DMS153 treated with DMSO at 0.1 percent for 48 hours (cell line): ENCODE results near the gene RPTN.
"Not testable (repeated sequence)": the region's sequence is repeated elsewhere in the genome, so short reads cannot be mapped to it uniquely, and the experiment has no call there.

Experiments
- DNase-seq: peaks from one replicate; lab custom pipeline; 2025; ENCODE audit not compliant: unreplicated experiment; lab: John Stamatoyannopoulos, UW

The RPTN gene

DNA sequence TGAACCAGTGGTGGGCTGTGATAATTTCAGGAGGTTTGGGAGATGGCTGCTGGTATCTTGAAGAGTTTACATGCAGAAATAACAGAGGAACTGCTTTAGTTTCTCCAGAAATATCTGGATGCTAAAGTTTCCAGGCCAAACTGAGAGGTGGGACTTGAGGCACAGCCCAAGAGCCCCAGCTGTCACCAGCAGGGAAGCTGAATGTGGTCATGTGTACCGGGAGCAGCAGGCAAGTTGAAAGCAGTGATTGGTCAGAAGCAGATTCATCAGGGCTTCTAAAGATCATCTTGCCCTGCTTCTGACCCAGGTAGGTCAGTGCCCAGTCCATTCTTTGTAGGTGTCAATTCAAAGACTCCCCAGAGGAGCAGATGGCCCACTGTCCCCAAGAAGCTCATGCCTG lies 7.9 kb upstream of the RPTN start:
- no peak for DNase-seq

- no peak for DNase-seq
These were observed 6.5 kb upstream of the RPTN start for GRCh38 chr1:152165286-152166077.

- no peak for DNase-seq
These were observed 5.6 kb upstream of the RPTN start for GRCh38 chr1:152164517-152165136.

- no peak for DNase-seq
These were observed 3.9 kb upstream of the RPTN start for GRCh38 chr1:152162792-152163463.

GRCh38 chr1:152160576-152160975 lies 1.5 kb upstream of the RPTN start:
- DNase-seq: no peak

- no peak for DNase-seq
These were observed 5.0 kb downstream of the RPTN start for GRCh38 chr1:152153996-152154395.

- no peak for DNase-seq
These were observed 7.4 kb downstream of the RPTN start for GRCh38 chr1:152151646-152152045.

- no peak for DNase-seq
These were observed 10.0 kb downstream of the RPTN start for GRCh38 chr1:152148981-152149380.

DNA sequence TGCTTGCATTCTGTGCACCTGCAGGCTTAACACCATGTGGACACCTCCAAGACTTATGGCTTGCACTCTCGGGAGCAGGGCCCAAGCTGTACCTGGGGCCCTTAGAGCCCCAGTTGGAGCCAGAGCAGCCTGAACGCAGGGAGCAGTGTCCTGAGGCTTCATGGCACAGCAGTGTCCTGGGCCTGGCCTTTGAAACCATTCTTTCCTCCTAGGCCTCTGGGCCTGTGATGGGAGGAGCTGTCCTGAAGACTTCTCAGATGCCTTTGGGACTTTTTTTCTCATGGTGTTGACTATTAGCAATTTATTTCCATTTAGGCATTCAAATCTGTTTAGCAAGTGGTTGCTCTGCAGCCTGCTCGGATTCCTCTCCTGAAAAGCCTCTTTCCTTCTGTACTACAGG lies 11.0 kb downstream of the RPTN start:
- no peak for DNase-seq

DNA sequence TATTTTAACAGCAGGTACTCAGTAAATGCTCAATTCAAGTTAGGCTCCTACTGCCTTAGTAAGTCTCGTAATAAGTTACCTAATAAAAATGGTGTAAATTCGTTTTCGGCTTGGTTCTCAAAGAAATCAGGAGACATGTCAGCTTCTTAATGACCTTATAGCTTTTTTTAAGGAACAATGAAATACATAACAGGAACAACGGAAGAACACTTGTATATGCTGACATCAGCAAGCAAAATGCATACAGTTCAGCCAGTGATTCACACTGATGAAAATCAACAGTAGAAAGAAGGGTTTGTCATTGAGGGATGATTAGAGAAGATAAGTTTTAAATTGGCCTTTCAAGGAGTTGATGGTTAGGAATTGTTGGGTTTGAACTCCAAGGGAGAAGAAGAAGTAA lies 13.3 kb downstream of the RPTN start:
- no peak for DNase-seq

- not testable (repeated sequence) for DNase-seq
These were observed 14.3 kb downstream of the RPTN start for GRCh38 chr1:152144674-152145183.

DNA sequence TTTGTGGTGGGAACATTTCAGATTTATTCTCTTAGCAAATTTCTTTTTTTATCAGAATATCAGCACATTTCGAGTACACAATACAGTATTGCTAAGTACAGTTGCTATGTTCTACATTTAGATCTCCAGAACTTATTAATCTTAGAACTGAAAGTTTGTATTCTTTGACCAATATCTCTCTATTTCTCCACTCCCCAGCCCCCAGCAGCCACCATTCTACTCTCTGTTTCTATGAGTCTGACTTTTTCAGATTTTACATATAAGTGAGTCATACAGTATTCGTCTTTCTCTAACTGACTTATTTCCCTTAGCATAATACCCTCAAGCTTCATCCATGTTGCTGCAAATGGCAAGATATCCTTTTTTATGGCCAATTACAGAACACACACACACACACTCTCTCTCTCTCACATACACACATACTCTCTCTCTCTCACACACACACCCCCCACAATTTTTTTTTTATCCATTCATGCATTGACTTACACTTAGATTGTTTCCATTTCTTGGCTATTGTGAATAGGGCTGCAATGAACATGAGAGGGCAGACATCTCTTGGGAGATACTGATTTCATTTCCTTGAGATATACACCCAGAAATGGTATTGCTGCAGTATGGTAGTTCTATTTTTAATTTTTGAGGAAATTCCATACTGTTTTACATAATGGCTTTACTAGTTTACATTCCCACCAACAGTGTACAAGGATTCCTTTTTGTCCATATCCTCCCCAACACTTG lies 15.7 kb downstream of the RPTN start:
- no peak for DNase-seq

- DNase-seq: peak; percentile 4
These were observed 16.9 kb downstream of the RPTN start for GRCh38 chr1:152141971-152142584.

DNA sequence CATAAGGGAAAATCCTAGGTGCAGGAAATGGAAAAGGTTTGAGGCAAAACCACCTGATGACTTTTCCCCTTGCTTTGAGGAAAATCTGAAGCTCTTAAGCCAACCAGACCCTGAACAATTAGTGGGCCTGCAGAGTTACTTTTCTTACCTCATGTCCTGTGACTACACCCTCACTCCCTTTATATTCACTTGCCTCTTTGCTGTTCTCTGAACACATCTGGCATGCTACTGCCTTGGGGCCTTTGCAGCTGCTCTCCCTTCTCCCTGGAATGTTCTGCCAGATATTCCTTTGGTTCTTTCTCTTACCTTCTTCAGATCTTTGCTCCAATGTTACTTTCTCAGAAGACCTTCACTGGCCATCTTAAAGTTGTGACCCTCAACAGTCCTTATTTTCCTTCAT lies 21.8 kb downstream of the RPTN start:
- no peak for DNase-seq

DNA sequence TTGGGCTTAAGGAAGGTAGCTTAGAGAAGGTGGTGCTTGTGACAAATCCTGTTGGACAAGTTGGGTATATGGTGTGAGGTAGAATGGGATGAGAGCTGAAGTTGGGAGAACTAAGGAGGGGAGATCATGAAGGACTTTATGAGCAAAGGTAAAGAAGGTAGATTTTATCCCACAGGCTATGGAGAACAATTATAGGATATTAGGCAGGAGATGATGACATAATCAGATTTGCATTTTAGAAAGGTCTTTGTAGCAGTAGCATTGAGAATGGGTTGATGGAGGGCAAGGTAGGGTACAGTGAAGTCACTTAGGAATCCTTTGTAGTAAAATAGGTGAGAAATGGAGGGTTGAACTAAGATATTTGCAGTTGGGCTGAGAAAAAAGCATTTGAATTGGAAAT lies 28.8 kb downstream of the RPTN start:
- no peak for DNase-seq

GRCh38 chr1:152127673-152128072 lies 31.4 kb downstream of the RPTN start:
- DNase-seq: no peak

GRCh38 chr1:152125834-152126443 lies 33.1 kb downstream of the RPTN start:
- DNase-seq: no peak

DNA sequence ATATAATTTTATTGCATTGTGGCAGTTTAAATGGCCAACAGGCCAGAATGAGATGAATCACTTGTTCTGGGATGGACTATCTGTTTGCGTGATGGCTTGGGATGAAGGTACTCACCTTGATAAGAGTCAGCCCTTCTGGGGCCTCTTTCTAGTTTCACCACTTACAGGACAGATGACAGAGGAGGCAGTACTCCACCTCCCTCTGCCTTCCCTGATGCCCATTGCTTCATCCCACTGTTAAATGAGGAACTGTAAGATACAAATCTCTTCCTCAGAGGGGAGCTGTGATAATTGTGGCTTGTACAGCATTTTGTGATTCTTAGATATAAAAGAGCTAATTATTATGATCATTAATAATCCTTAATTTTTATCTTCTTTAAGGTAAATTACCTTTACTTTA lies 40.1 kb downstream of the RPTN start:
- DNase-seq: no peak

GRCh38 chr1:152115344-152115743 lies 43.7 kb downstream of the RPTN start, which contains the start of gene TCHH:
TCHH (minus strand) TSS chr1:152115444; CDS start chr1:152114080, 1,364 bp downstream.
- DNase-seq: no peak

- no peak for DNase-seq
These were observed 46.1 kb downstream of the RPTN start for GRCh38 chr1:152112885-152113432.
